Neuron (in vitro differentiated cells): ENCODE measurements around the gene CSGALNACT2.

Source experiments
- H2AFZ ChIP-seq: one replicate; pipeline ENCODE4 v1.6.1; 2013; ENCODE audit warnings: low read depth, mild to moderate bottlenecking, inconsistent platforms, low read length, moderate library complexity
- H3K27me3 ChIP-seq: one replicate; pipeline ENCODE4 v1.6.1; 2013; ENCODE audit warnings: low read length; ENCODE audit not compliant: insufficient read depth
- H3K36me3 ChIP-seq: one replicate; pipeline ENCODE4 v1.6.1; 2013; ENCODE audit warnings: low read length; ENCODE audit not compliant: insufficient read depth
- H3K4me1 ChIP-seq: one replicate; pipeline ENCODE4 v1.6.1; 2013; ENCODE audit warnings: low read length; ENCODE audit not compliant: insufficient read depth
- H3K4me3 ChIP-seq: 2 replicates; pipeline ENCODE4 v1.5.1; 2013; ENCODE audit warnings: mild to moderate bottlenecking, low read length, moderate library complexity
- H3K9me3 ChIP-seq: one replicate; pipeline ENCODE4 v1.6.1; 2013; ENCODE audit warnings: low read length

Gene CSGALNACT2

DNA sequence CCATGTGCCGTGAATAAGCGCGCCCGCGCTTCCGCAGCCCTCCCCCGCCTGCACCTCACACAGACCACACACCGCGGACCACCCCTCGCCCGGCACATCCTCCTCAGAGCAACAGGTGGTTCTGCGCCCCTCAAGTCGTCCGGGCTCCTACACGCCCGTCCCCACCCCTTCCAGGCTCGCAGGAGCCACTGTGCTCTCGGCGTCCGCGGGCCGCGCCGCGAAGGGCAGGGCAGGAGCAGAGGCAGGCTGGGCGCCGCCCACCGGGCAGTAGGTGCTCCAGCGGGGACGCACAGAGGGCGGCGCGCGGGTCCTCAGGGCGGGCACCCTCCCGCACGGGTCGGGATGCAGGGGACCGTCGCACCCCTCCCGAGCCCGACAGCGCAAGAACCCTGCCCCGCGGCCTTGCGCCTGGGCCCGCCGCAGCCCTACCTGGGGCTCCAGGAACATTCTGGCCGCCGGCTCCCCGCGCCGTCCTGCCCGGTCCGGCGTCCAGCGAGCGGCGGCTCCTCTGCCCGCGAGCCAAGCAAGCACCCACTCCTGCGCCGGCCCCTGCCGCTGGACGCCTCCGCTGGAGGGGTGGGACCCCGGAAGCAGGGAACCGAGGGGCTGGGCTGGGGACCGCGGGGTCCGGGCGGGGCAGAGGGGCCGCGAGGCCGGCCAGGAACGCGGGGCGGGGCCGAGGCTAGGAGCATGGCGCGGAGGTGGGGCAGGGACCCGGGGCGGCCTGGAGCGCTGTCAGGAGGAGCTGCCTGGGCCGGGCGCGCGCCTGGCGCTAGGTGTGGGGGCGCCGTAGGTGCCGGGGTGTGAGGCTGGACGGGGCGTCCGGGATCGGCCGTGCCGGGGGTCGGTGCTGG, 91.2 kb downstream of the CSGALNACT2 start:
- H2AFZ ChIP-seq, result no peak overlapping the region
- H3K9me3 ChIP-seq, result no peaks in the 10 kb centered on the region
- H3K4me3 ChIP-seq, result no peak overlapping the region
- H3K4me1 ChIP-seq, result no peaks in the 10 kb centered on the region
- H3K27me3 ChIP-seq, result peaks cover 61% of the 10 kb centered on the region
- H3K36me3 ChIP-seq, result no peaks in the 10 kb centered on the region

DNA sequence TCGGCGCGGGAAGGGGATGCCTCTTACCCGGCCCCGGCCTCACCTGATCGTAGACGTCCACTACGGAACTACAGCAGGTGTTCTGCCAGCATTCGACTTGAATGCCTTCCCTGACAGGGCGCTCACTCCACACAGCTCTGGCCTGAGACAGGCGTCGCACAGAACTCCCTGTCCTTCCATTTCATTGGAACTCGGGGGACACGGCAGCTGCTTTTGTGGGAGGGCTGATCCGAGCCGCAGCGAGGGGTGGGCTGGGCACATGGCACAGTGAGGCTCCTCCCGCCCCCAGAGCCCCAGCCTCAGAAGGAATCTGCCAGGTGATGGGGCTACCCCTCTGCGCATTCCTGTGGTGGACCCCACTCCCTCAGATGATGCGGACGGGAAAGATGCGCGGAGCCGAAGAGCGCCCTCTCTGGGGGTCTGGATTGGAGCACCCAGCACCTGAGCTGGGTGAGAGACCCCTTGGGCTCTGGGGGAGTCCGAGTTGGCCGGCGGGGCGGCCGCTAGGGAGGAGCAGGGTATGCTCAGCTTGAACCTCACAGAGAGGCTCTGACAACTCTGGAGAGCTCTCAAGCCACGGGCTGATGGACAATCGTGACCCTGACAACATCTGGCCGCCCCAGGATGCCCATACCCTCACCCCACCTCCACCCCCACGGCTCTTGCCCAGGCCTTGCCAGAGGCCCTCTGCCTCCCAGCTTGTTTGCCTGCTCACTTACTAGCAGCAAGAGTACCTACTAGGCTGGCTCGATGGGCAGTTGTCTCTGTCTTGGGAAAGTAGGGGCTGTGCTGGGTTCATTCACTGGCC, 92.1 kb downstream of the CSGALNACT2 start:
- no peaks in the 10 kb centered on the region for H3K36me3 ChIP-seq
- H3K9me3 ChIP-seq, result no peaks in the 10 kb centered on the region
- peaks cover 61% of the 10 kb centered on the region for H3K27me3 ChIP-seq
- no peak overlapping the region for H2AFZ ChIP-seq
- no peaks in the 10 kb centered on the region for H3K4me1 ChIP-seq
- H3K4me3 ChIP-seq, result no peak overlapping the region

GRCh38 chr10:43230909-43231522, 92.8 kb downstream of the CSGALNACT2 start:
- Histone ChIP-seq H3K27me3 (peaks cover 61% of the 10 kb centered on the region), H3K9me3 (no peaks in the 10 kb centered on the region), H3K4me1 (no peaks in the 10 kb centered on the region), H3K36me3 (no peaks in the 10 kb centered on the region), H2AFZ (no peak overlapping the region), H3K4me3 (no peak overlapping the region)

DNA sequence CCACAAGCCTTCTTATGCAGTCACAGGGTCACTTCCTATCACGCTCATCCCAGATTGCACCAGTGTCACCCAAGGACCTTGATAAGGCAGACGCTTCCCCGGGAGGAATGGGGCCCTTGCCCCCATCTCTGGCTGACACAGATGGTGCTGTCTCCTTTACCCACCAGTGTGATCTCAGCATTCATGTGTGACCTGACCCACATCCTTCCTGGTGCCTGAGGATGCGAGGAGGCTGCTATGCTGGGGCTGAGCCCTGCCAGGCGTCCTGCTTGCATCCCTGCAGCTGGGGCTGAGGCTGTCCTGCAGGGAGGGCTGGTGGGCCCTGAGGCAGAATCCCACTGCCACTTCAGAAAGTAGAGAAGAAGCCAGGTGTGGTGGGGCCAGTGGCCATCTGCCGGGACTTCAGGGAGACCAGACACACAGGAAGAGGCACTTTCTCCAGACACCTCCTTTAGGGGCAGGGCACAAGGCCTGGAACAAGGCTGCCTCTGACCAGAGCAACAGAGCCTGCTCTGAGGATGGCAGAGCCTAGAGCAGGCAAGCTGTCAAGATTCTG, 93.4 kb downstream of the CSGALNACT2 start:
- Histone ChIP-seq H3K36me3 (no peaks in the 10 kb centered on the region), H3K4me3 (no peak overlapping the region), H3K4me1 (no peaks in the 10 kb centered on the region), H3K27me3 (peaks cover 58% of the 10 kb centered on the region), H3K9me3 (no peaks in the 10 kb centered on the region), H2AFZ (no peak overlapping the region)

GRCh38 chr10:43233601-43234430, 95.6 kb downstream of the CSGALNACT2 start:
- Histone ChIP-seq H3K4me3 (no peak overlapping the region), H3K36me3 (no peaks in the 10 kb centered on the region), H3K4me1 (no peaks in the 10 kb centered on the region), H3K27me3 (peaks cover 37% of the 10 kb centered on the region), H3K9me3 (no peaks in the 10 kb centered on the region), H2AFZ (no peak overlapping the region)

GRCh38 chr10:43234471-43235041, 96.3 kb downstream of the CSGALNACT2 start:
- Histone ChIP-seq H3K9me3 (no peaks in the 10 kb centered on the region), H2AFZ (no peak overlapping the region), H3K4me1 (no peaks in the 10 kb centered on the region), H3K4me3 (no peak overlapping the region), H3K27me3 (peaks cover 29% of the 10 kb centered on the region), H3K36me3 (no peaks in the 10 kb centered on the region)
